ENCODE data around the gene PLXNB3.

Gene PLXNB3

GRCh38 chrX:153793291-153793690 lies 29.2 kb downstream of the PLXNB3 start:
- no peak for DNase-seq (ENCODE audit: low spot score)

- peak; percentile 94 for DNase-seq (ENCODE audit: low spot score)
Observed at GRCh38 chrX:153794018-153794896, 30.2 kb downstream of the PLXNB3 start, which contains the start of the genes IDH3G and SSR4. Gene IDH3G, minus strand, starts transcription at chrX:153794375. Its CDS starts 49 bp downstream, at chrX:153794326. Gene SSR4, plus strand, starts transcription at chrX:153794668. Its CDS starts 20 bp downstream, at chrX:153794688.

GRCh38 chrX:153794897-153795816 lies 31.1 kb downstream of the PLXNB3 start:
- DNase-seq (ENCODE audit: low spot score): no peak

GRCh38 chrX:153797415-153798015 lies 33.5 kb downstream of the PLXNB3 start:
- DNase-seq (ENCODE audit: low spot score): no peak

- no peak for DNase-seq (ENCODE audit: low spot score)
Observed at GRCh38 chrX:153799326-153799725, 35.3 kb downstream of the PLXNB3 start.

- no peak for DNase-seq (ENCODE audit: low spot score)
Observed at GRCh38 chrX:153800177-153800722, 36.2 kb downstream of the PLXNB3 start.

GRCh38 chrX:153800746-153801145 lies 36.7 kb downstream of the PLXNB3 start:
- no peak for DNase-seq (ENCODE audit: low spot score)

GRCh38 chrX:153801669-153802068 lies 37.6 kb downstream of the PLXNB3 start:
- DNase-seq (ENCODE audit: low spot score): no peak

- no peak for DNase-seq (ENCODE audit: low spot score)
Observed at GRCh38 chrX:153802513-153803045, 38.5 kb downstream of the PLXNB3 start.

- DNase-seq (ENCODE audit: low spot score): no peak
Observed at GRCh38 chrX:153803211-153804099, 39.4 kb downstream of the PLXNB3 start.

GRCh38 chrX:153804100-153804595 lies 40.1 kb downstream of the PLXNB3 start:
- no peak for DNase-seq (ENCODE audit: low spot score)

- DNase-seq (ENCODE audit: low spot score): no peak
Observed at GRCh38 chrX:153804621-153805020, 40.6 kb downstream of the PLXNB3 start.

- DNase-seq (ENCODE audit: low spot score): no peak
Observed at GRCh38 chrX:153805436-153805835, 41.4 kb downstream of the PLXNB3 start.

GRCh38 chrX:153806999-153807575 lies 43.0 kb downstream of the PLXNB3 start:
- no peak for DNase-seq (ENCODE audit: low spot score)

GRCh38 chrX:153807976-153808375 lies 43.9 kb downstream of the PLXNB3 start:
- no peak for DNase-seq (ENCODE audit: low spot score)

- no peak for DNase-seq (ENCODE audit: low spot score)
Observed at GRCh38 chrX:153812220-153812619, 48.2 kb downstream of the PLXNB3 start.

GRCh38 chrX:153813161-153813560 lies 49.1 kb downstream of the PLXNB3 start:
- DNase-seq (ENCODE audit: low spot score): no peak

- DNase-seq (ENCODE audit: low spot score): no peak
Observed at GRCh38 chrX:153814591-153815315, 50.7 kb downstream of the PLXNB3 start.

All from CD4-positive, alpha-beta T cell treated with Interleukin-15 for 4 hours (primary cell).